GM10266 (cell line): ENCODE data around the gene NIF3L1.

Experiments used
- DNase-seq: peaks from one replicate; pipeline ENCODE4 v3.0.0; 2012; ENCODE audit errors: extremely low spot score
- TF ChIP-seq, protein P1 (sequence below): IDR thresholded peaks from 2 replicates; pipeline ENCODE4 v1.5.1; 2012; ENCODE audit warnings: mild to moderate bottlenecking, low read depth; ENCODE audit not compliant: control insufficient read depth, insufficient read depth; ENCODE audit errors: missing control alignments

The NIF3L1 gene

DNA sequence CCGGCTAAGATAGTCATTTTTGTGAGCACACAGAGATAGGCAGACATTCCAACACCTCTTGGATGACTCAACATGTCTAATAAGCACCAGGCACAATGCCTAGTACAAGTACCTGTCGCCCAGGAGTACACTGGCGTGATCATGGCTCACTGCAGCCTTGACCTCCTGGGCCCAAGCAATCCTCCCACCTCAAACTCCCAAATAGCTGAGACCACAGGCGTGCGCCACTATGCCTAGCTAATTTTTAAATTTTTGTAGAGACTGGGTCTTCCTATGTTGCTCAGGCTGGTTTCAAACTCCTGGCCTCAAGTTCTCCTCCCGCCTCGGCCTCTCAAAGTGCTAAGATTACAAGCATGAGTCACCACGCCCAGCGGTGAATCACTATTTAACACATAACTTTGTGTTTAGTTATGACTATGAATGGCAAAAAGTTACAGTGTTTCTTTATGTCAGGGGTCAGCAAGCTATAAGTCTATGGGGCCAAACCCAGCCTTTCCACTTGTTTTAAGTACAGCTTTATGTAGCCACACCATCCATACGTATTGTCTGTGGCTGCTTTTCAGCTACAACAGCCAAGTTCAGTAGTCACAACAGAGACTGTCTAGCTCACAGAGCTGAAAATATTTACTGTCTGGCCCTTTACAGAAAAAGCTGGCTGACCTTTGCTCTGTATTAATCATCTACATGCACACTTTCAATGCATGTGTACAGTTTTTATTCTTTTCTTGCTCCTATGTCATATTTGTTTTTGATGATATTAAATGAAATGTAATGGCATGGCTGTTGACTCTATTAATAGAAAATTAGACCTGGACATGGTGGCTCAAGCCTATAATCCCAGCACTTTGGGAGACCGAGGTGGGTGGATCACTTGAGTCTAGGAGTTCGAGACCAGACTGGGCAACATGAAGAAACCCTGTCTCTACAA, 55.6 kb downstream of the NIF3L1 start:
- DNase-seq: no peak
- TF ChIP-seq, protein P1, sequence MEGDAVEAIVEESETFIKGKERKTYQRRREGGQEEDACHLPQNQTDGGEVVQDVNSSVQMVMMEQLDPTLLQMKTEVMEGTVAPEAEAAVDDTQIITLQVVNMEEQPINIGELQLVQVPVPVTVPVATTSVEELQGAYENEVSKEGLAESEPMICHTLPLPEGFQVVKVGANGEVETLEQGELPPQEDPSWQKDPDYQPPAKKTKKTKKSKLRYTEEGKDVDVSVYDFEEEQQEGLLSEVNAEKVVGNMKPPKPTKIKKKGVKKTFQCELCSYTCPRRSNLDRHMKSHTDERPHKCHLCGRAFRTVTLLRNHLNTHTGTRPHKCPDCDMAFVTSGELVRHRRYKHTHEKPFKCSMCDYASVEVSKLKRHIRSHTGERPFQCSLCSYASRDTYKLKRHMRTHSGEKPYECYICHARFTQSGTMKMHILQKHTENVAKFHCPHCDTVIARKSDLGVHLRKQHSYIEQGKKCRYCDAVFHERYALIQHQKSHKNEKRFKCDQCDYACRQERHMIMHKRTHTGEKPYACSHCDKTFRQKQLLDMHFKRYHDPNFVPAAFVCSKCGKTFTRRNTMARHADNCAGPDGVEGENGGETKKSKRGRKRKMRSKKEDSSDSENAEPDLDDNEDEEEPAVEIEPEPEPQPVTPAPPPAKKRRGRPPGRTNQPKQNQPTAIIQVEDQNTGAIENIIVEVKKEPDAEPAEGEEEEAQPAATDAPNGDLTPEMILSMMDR: no peak

DNA sequence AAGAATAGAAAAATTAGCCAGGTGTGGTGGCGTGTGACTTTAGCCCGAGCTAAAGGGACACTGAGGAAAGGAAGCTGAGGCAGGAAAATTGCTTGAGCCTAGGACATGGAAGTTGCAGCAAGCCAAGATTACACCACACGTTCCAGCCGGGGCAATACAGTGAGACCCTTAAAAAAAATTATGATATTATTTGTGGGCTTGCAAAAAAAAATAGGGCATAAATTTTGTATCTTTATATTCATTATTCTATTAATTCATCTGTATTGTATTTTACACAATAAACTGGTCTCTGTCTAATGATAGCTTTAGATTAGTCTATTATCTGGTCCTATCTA, 56.2 kb downstream of the NIF3L1 start:
- TF ChIP-seq, protein P1: no peak
- DNase-seq: no peak

DNA sequence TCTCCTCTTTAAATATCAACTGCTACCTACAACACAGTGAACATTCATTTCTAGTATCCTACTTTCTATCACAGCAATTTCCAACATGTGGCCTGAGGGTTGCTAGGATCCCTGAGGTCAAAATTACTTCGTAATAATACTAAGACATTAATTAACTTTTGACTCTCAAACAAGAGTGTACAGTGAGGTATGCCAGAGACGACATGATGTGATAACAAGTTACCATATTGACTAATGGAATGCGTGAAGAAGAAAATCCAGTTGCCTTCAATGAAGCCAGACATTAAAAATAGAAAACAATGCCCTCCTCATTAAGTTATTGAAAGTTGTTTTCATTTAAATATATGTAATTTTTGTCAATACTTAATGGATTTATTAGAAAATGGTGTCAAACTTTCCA, 61.2 kb downstream of the NIF3L1 start:
- TF ChIP-seq, protein P1: no peak

More for the DNA sequence above, 61.2 kb downstream of the NIF3L1 start:
- DNase-seq: no peak
